Neural progenitor cell (in vitro differentiated cells): ENCODE measurements around the gene AGT. TPM values are rescaled to one million over a fixed set of nuclear protein-coding genes. Genes with fewer than 3 reads are reported as not detected.

Source experiments
- DNase-seq: peaks from one replicate; pipeline ENCODE4 v3.0.0-alpha.2; 2016; ENCODE audit warnings: low spot score
- H2AFZ ChIP-seq: fragments of 200-600 bp; sonication (generic); replicated peaks from 2 replicates; pipeline ENCODE4 v1.6.1; 2016; ENCODE audit warnings: antibody characterized with exemption
- H3F3A ChIP-seq: fragments of 200-600 bp; sonication (generic); 2 replicates; pipeline ENCODE4 v1.6.1; 2016; ENCODE audit warnings: antibody characterized with exemption, low read depth
- H3K27ac ChIP-seq: fragments of 200-600 bp; sonication (generic); 2 replicates; pipeline ENCODE4 v1.5.1; 2016; ENCODE audit warnings: mild to moderate bottlenecking
- H3K27me3 ChIP-seq: fragments of 200-600 bp; sonication (generic); 2 replicates; pipeline ENCODE4 v1.6.1; 2016; ENCODE audit warnings: mild to moderate bottlenecking, moderate library complexity
- H3K36me3 ChIP-seq: fragments of 200-600 bp; sonication (generic); 2 replicates; pipeline ENCODE4 v1.5.1; 2016
- H3K4me1 ChIP-seq: fragments of 200-600 bp; sonication (generic); 2 replicates; pipeline ENCODE4 v1.6.1; 2016; ENCODE audit warnings: mixed run types
- H3K4me2 ChIP-seq: fragments of 200-600 bp; sonication (generic); 2 replicates; pipeline ENCODE4 v1.6.1; 2016
- H3K4me3 ChIP-seq: fragments of 200-600 bp; sonication (generic); 2 replicates; pipeline ENCODE4 v1.5.1; 2016
- H3K79me2 ChIP-seq: fragments of 200-600 bp; sonication (generic); 2 replicates; pipeline ENCODE4 v1.6.1; 2016; ENCODE audit warnings: low read depth
- H3K9ac ChIP-seq: fragments of 200-600 bp; sonication (generic); 2 replicates; pipeline ENCODE4 v1.6.1; 2016
- H3K9me3 ChIP-seq: fragments of 200-600 bp; sonication (generic); 2 replicates; pipeline ENCODE4 v1.5.1; 2016; ENCODE audit warnings: low read depth
- H4K20me1 ChIP-seq: fragments of 200-600 bp; sonication (generic); 2 replicates; pipeline ENCODE4 v1.6.1; 2016; ENCODE audit warnings: low read depth
- H3K27ac Mint-ChIP-seq: 3 replicates; pipeline ENCODE4 v1.8.0; 2021; ENCODE audit warnings: mixed read lengths
- H3K27me3 Mint-ChIP-seq: 2 replicates; pipeline ENCODE4 v1.8.0; 2022; ENCODE audit warnings: low read depth, mild to moderate bottlenecking, inconsistent platforms, moderate library complexity, mixed read lengths; ENCODE audit not compliant: insufficient read depth
- H3K36me3 Mint-ChIP-seq: 3 replicates; pipeline ENCODE4 v1.8.0; 2021; ENCODE audit warnings: mixed read lengths
- H3K4me1 Mint-ChIP-seq: 3 replicates; pipeline ENCODE4 v1.8.0; 2021; ENCODE audit warnings: mixed read lengths
- H3K4me3 Mint-ChIP-seq: 3 replicates; pipeline ENCODE4 v1.8.0; 2021; ENCODE audit warnings: mild to moderate bottlenecking, moderate library complexity, mixed read lengths
- H3K9me3 Mint-ChIP-seq: 3 replicates; pipeline ENCODE4 v1.8.0; 2020; ENCODE audit warnings: mixed read lengths
- CTCF ChIP-seq: fragments of 200-600 bp; sonication (generic); IDR thresholded peaks from 2 replicates; pipeline ENCODE4 v1.5.1; 2017; ENCODE audit warnings: antibody characterized with exemption, mild to moderate bottlenecking
- EZH2 ChIP-seq: fragments of 200-600 bp; sonication (generic); IDR thresholded peaks from 2 replicates; pipeline ENCODE4 v1.6.1; 2017; ENCODE audit warnings: antibody characterized with exemption, mild to moderate bottlenecking, moderate library complexity
- EZH2phosphoT487 ChIP-seq: fragments of 200-600 bp; sonication (generic); IDR thresholded peaks from 2 replicates; pipeline ENCODE4 v1.6.1; 2017; ENCODE audit warnings: antibody characterized with exemption
- total RNA-seq: library from RNA; depleted of rRNA; stranded (reverse); fragments of >200 nt; gene quantifications from 2 replicates; pipeline ENCODE4 v1.2.3, GENCODE V29; 2015; ENCODE audit warnings: low replicate concordance

Gene AGT
- total RNA-seq, 1 donor from 2014 or later, result 0.80 TPM

GRCh38 chr1:230744382-230744781, 30.5 kb upstream of the AGT start:
- peaks cover 28% of the 10 kb centered on the region for H3K4me1 Mint-ChIP-seq
- peaks cover 2% of the 10 kb centered on the region for H3K4me1 ChIP-seq
- no peaks in the 10 kb centered on the region for H3K36me3 Mint-ChIP-seq
- peak overlapping the region; percentile 84 for H2AFZ ChIP-seq
- no peaks in the 10 kb centered on the region for H3K27me3 Mint-ChIP-seq
- H3K4me3 ChIP-seq, result no peak overlapping the region
- TF ChIP-seq CTCF (no peak), EZH2phosphoT487 (no peak), EZH2 (no peak)
- H4K20me1 ChIP-seq, result no peaks in the 10 kb centered on the region
- H3K27ac Mint-ChIP-seq, result no peak overlapping the region
- no peak overlapping the region for H3K4me3 Mint-ChIP-seq
- H3K9me3 ChIP-seq, result no peaks in the 10 kb centered on the region
- H3K36me3 ChIP-seq, result no peaks in the 10 kb centered on the region
- H3K4me2 ChIP-seq, result no peak overlapping the region
- H3K9me3 Mint-ChIP-seq, result no peaks in the 10 kb centered on the region
- no peak for DNase-seq
- H3K9ac ChIP-seq, result no peak overlapping the region
- no peaks in the 10 kb centered on the region for H3F3A ChIP-seq
- no peaks in the 10 kb centered on the region for H3K79me2 ChIP-seq
- H3K27ac ChIP-seq, result no peak overlapping the region
- no peaks in the 10 kb centered on the region for H3K27me3 ChIP-seq

GRCh38 chr1:230743899-230744298, 30.0 kb upstream of the AGT start:
- Mint-ChIP-seq H3K27me3 (peaks cover 4% of the 10 kb centered on the region), H3K4me3 (no peak overlapping the region), H3K4me1 (peaks cover 23% of the 10 kb centered on the region), H3K27ac (peak overlapping the region; percentile 74), H3K36me3 (no peaks in the 10 kb centered on the region), H3K9me3 (no peaks in the 10 kb centered on the region)
- H2AFZ ChIP-seq, result no peak overlapping the region
- H4K20me1 ChIP-seq, result no peaks in the 10 kb centered on the region
- H3K79me2 ChIP-seq, result no peaks in the 10 kb centered on the region
- no peaks in the 10 kb centered on the region for H3K36me3 ChIP-seq
- no peaks in the 10 kb centered on the region for H3F3A ChIP-seq
- no peak for DNase-seq
- TF ChIP-seq CTCF (no peak), EZH2 (no peak), EZH2phosphoT487 (no peak)
- H3K27ac ChIP-seq, result no peak overlapping the region
- H3K9ac ChIP-seq, result no peak overlapping the region
- no peaks in the 10 kb centered on the region for H3K9me3 ChIP-seq
- no peak overlapping the region for H3K4me2 ChIP-seq
- no peaks in the 10 kb centered on the region for H3K4me1 ChIP-seq
- H3K4me3 ChIP-seq, result no peak overlapping the region
- no peaks in the 10 kb centered on the region for H3K27me3 ChIP-seq

- Histone ChIP-seq H3K36me3 (no peaks in the 10 kb centered on the region), H2AFZ (no peak overlapping the region), H3K9me3 (peaks cover 6% of the 10 kb centered on the region), H3K4me3 (no peak overlapping the region), H3K27me3 (no peaks in the 10 kb centered on the region), H4K20me1 (no peaks in the 10 kb centered on the region), H3K4me1 (no peaks in the 10 kb centered on the region), H3K4me2 (no peak overlapping the region), H3K27ac (no peak overlapping the region), H3F3A (no peaks in the 10 kb centered on the region), H3K79me2 (no peaks in the 10 kb centered on the region), H3K9ac (no peak overlapping the region)
- Mint-ChIP-seq H3K27me3 (peaks cover 8% of the 10 kb centered on the region), H3K4me1 (peaks cover 4% of the 10 kb centered on the region), H3K9me3 (peaks cover 2% of the 10 kb centered on the region), H3K36me3 (no peaks in the 10 kb centered on the region), H3K4me3 (no peak overlapping the region), H3K27ac (no peak overlapping the region)
- DNase-seq, result no peak
- TF ChIP-seq CTCF, result no peak
- TF ChIP-seq EZH2phosphoT487, result no peak
- TF ChIP-seq EZH2, result no peak
These were observed 25.8 kb upstream of the AGT start for GRCh38 chr1:230739564-230740290.
